NOMO-1 treated with dmso at 0.1 percent for 144 hours (cell line): ENCODE data around the gene CCL27.

Experiments
- DNase-seq: peaks from one replicate; lab custom pipeline; 2025; ENCODE audit not compliant: unreplicated experiment; lab: John Stamatoyannopoulos, UW

CCL27 gene

DNA sequence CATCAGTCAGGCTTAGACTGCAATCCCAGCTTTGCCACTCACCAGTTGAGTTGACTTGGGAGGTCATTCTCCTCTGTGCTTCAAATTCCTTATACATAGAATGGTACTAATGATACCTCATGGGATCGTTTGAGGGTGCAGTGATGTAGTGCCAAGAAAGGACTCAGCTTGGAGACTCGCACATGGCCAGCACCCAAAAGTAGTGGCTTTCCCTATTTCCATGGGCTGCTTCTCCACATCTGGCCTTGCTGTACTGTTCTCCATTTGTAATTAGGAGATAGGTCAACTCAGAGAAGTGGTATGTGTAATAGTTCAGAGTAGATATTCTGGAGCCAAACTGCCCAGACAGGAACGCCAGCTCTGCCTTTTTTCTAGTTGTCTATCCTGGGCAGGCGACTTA lies 23.1 kb upstream of the CCL27 start:
- DNase-seq = no peak

DNA sequence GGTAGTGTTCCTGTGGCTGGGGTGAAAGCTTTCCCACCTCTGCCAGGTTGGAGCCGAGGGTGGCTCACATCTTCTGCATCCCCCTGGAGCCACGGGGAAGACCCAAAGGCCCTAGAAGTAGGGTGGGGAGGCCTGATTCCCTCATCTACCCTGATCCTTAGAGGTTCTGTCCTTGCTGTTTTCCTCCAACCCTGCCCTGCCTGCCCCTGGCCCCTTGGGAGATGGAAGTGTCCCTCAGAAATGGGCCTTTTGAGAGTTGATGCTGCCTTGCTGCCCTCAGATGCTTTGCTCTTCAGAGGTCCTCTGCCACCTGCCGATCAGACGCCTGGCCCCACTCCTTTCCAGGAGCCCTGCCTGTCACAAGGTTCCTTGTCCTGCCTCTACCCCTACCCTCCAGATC lies 22.4 kb upstream of the CCL27 start:
- DNase-seq = no peak

DNA sequence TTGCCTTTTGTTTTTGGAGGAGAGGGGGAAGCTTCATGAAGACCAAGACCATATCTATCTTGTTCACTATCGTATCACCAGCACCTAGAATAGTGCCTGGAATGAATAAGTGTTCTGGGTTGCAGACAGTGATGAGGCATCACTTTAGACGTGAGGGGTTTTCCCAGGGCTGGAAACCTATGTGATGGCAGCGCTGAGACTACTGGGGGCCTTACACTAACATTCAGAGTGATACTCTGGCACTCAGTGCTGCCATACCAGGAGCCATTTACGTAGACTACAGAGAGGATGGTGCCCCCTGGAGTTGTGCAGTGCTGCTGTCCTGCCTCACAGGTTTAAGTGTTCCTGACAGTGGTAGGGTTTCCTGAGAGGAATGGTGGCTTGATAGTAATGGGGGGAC lies 21.7 kb upstream of the CCL27 start:
- DNase-seq = no peak

DNA sequence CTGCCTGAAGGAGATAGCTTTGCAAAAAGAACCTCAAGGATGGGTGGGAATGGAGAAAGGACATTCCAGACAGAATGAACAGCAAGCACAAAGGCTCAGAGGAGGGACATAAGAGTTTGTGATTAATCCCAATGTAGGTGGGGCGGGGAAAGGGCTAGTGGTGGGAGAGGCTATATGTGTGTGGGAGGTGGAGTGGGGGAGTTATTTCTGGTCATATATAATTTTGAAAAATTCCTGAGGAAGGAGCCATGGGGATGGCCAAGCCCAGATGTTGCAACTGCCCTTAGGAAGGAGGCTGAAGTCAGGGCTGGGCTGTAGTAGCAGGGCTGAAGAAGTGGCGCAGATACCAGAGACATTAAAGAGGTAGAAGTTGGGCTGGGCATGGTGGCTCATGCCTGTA lies 13.4 kb upstream of the CCL27 start:
- DNase-seq = no peak

DNA sequence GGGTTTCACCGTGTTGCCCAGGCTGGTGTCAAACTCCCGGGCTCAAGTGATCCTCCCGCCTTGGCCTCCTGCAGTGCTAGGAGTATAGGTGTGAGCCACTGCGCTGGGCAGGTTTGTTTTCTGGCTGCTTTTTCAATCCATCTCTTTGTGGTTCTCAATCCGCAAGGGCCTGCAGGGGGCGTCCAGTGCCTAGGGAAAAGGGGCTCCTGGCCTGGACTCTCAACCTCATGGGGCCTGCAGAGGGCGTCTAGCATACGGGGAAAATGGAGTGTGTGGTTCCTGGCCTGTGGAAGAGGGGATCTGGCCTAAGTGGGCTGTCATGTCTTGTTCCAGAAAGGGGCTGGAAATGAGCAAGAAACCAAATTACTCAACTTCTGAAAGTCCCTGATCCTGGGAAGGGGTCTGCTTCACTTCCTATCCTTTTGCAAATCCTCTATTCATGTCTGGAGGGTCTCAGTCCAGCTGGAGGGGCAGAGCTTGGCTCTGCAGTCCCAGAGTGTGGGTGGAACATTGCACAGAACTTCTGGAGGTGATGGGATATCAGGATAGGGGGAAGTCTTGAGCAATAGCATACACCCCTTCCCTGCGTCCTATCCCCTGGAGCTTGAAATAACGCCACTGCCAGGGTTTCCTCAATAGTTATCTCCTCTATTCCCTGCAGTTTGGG lies 12.7 kb upstream of the CCL27 start:
- DNase-seq = peak; percentile 51

DNA sequence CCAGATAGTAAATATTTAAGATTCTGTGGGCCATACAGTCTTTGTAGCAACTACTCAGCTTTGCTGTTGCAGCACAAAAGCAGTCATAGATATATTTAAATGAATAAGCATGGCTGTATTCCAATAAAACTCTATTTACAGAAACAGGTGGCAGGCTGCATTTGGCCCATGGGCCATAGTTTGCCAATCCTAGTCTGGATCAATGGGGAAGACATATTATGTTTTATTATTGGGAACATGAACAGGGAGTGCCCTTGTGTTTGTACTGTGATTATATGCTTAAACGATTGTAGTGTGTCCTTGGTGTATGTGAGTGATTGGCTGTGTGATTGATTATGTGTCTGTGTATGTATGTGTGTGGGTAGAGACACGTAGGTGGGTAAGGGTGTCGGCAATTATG lies 12.0 kb upstream of the CCL27 start:
- DNase-seq = no peak

- no peak for DNase-seq
Measured at GRCh38 chr9:34671307-34671706, 8.8 kb upstream of the CCL27 start.

GRCh38 chr9:34669809-34670562 lies 7.5 kb upstream of the CCL27 start:
- no peak for DNase-seq

- DNase-seq = peak; percentile 94
Measured at GRCh38 chr9:34665381-34666250, 3.2 kb upstream of the CCL27 start.

DNA sequence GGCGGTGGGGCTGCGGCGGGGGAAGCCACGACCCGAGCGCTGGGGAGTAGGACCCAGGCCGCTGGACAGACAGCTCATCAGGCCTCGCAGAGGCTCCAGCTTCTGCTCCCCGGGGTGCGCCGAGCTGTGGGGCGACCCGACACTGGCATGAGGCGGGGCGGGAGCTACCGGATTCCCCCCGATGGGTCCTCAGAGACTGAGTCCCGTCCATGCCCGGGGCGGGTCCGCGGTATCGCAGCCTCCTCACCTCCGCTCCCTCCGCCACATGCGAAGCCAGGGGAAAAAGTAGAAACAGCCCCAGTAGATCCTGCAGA lies 2.6 kb upstream of the CCL27 start:
- no peak for DNase-seq

DNA sequence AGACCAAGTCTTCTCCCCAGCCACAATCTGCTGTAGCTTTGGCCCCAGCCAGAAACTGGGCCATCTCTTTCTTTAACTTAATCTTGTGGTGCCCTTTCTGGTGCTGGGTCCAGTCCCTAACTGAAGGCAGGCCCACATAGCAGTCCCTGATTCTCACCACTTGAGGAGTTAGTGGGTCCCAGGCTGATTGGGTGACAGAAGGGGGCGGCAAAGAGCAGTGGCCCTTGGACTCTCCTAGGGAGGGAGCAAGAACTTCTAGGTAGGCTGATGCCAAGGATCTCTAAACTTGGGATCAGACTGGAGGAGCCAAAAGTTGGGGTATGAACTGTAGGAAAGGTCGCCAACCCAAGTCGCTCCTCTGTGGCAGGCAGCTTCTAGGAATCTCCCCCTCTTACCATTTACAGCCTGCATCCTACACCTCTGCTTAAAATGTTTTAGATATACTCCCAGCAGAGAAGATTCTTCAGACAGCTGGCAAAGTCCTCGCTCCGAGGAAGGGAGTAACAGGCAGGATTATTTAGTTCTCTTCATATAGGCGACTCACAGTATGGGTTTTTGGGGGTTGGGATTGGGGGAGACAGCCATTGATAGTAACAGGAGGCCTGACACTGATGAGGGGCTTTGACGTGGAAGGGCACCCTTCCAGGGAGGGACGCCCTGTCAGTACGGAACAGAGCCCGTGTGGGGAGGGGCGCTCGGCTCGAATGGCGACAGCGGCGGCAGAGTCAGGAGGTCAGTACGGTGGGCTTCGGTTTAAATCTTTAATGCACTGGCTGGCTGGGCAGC lies 2.0 kb upstream of the CCL27 start:
- peak; percentile 80 for DNase-seq

GRCh38 chr9:34663303-34663605 lies 797 bp upstream of the CCL27 start:
- DNase-seq = no peak

GRCh38 chr9:34659592-34660253 lies 2.7 kb downstream of the CCL27 start:
- no peak for DNase-seq

DNA sequence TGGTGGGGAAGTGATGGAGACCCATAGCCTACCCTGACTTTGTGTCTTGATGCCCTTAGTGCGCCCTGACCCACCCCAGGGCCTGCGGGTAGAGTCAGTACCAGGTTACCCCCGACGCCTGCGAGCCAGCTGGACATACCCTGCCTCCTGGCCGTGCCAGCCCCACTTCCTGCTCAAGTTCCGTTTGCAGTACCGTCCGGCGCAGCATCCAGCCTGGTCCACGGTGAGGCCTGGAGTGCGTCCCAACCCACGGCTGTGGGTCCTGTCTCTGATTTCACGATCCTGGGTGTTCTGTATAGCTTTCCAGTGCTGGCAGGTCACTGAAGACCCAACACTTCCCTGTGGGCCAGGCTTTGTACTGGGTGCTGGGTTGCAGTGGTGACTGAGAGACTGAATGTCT lies 4.0 kb downstream of the CCL27 start:
- no peak for DNase-seq

GRCh38 chr9:34656992-34657391 lies 5.5 kb downstream of the CCL27 start:
- DNase-seq = no peak

DNA sequence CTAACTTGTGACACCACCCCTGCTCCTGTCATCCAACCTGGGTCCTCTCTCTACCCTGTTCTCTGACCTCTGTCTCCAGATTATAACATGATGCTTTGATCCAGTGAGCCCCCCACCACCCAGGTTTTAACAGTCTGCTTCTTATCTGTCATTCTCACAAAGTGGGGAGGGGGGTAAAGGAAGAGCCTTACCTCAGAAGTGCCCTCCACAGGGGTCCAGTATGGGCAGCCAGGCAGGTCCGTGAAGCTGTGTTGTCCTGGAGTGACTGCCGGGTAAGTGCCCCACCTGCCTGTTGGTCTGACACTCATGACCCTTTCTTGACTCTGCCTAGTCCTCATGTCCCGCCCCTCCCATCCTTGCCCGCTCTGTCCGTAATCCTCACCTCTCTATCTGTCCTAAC lies 7.1 kb downstream of the CCL27 start:
- no peak for DNase-seq

- no peak for DNase-seq
Measured at GRCh38 chr9:34654323-34655051, 8.0 kb downstream of the CCL27 start.

GRCh38 chr9:34653151-34654072 lies 9.0 kb downstream of the CCL27 start:
- DNase-seq = no peak

- no peak for DNase-seq
Measured at GRCh38 chr9:34652602-34653000, 9.9 kb downstream of the CCL27 start.
